Measurements from ENCODE around the gene FAM89A.

DNA sequence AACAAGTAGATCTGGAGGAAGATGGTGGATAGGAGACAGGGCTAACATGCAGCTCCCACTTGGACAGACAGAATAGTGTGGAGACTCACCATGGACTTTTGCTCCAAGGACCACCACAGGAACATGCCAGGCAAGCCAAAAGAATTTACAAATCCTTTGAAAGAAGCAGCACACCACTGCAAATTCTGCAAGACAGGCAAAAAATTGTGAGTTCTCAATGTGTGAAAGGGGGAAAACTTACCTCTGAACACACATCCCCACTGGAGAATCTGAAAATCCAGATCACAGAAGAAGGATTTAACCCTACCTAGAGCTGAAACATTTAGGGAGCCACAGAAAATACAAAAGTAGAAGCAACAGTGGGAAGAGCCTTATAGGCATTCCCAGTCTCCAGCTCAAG lies 38.2 kb downstream of the FAM89A start:
- TF ChIP-seq PHF21A (CRISPR knock-in tag; IDR thresholded peaks at IDR 0.05) = no peak
- TF ChIP-seq JUND (CRISPR knock-in tag; IDR thresholded peaks at IDR 0.05) = no peak
- TF ChIP-seq HNRNPH1 (optimal IDR thresholded peaks at IDR 0.05; ENCODE audit: low read depth, low read length) = no peak
- TF ChIP-seq ZNF646 (CRISPR knock-in tag; IDR thresholded peaks at IDR 0.05) = no peak
- no peak for TF ChIP-seq JUNB (CRISPR knock-in tag; IDR thresholded peaks at IDR 0.05; ENCODE audit: borderline replicate concordance)
- TF ChIP-seq MAFF (IDR thresholded peaks at IDR 0.05; ENCODE audit: low read depth, low read length) = peak; percentile 51

Measured in HepG2 (cell line).